ENCODE results near the gene ROR2.
"Not testable (repeated sequence)": the region's sequence is repeated elsewhere in the genome, so short reads cannot be mapped to it uniquely, and the experiment has no call there.

ROR2 gene

DNA sequence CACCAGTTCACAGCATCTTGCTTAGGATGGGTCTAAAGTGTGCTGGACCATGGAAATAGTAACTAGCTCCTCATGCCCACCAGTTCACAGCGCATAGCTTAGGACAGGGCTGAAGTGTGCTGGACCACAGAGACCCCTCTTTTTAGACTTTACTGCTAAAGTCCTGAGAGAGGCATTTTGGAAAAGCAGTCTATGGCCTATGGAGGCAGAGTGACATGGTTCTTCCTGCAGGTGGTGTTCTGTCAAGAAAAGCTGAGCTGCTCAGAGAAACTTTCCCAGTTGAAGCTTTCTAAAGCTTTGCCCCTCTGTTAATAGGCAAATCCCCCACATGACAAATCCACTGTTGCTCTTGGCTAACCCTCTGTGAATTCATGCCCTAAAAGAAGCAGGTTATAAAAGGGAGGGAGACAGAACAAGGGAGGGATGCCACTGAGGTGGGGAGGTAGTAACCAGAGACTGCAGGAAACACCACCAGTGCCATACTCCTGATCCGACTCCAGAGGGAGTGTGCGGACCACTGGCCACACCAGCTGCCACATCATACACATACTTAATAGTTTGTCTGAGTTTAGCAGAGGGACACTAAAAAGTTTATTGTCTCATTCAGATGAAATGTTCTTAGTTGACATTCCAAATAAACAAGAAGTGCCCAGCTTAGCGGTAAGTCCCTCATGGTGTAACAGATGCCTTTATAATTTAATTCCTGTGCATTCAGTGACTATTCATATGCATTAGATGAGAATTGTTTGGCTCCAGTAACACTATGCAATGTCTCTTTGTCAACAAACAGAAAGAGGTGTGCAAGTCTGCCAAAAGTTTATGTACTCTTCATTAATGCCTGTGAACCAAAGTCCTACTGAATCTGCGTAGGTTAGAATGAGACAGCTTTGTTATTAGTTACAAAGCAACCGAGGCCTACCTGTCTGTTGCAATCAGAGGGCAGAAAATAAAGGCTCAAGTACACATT lies 290.2 kb downstream of the ROR2 start:
- DNase-seq, result no peak

DNA sequence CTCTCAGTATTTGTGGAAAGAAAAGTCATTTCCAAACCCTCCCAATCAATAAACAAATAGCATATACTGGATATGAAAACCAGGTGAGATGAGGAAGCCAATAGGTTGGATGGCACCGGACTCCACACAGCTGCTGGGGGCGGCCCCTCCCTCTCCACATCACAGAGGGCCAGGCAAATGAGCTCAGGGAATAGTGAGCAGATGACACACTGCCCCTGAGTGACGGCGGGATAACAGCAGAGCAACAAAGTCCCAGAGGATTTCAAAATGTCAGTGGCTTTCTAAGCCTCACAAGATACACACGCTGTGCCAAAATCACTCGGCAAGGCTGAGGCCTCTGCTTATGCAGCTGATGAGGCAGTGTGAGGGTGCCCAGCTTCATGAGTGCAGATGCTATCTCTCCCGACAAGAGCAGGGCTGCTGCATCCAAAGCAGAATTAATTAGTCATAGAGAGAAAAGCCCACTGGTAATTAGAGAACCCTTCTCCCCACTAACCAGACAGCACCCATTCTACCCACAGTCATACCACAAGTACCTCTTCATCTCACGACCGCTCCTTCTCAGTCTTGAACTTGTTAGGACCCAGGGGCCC lies 291.4 kb downstream of the ROR2 start:
- no peak for DNase-seq

GRCh38 chr9:91657501-91657900 lies 292.5 kb downstream of the ROR2 start:
- DNase-seq, result no peak

DNA sequence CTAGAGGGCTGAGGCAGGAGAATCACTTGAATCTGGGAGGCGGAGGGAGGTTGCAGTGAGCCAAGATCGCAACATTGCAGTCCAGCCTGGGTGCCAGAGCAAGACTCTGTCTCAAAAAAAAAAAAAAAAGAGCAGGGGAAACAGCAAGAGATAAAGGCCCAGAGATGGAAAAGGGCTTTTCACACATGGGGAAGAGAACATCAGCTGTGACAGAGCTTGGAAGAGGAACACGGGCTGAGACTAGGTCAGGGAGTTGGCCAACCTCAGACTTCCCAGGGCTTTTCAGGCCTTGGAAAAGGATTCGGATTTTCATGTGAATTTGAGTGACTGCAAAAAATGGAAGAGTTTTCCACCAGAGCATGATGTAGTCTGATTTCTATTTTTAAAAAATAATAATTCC lies 294.4 kb downstream of the ROR2 start:
- no peak for DNase-seq

DNA sequence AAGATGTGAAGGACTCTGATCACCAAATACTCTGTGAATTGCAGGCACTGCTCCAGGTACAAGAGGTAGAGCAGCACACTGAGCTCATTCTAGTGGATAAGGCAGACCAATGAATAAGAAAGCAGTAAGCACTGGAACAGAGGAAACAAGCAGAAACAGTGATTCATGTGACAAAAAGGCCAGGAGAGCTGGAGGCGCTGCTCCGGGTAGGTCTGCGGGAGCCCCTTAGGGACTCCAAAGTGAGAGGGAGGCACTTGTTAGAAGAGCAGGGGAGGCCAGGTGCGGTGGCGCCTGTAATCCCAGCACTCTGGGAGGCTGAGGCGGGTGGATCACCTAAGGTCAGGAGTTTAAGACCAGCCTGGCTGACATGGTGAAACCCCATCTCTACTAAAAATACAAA lies 294.8 kb downstream of the ROR2 start:
- DNase-seq, result no peak

- DNase-seq, result no peak
These were observed 295.5 kb downstream of the ROR2 start for GRCh38 chr9:91654527-91654926.

DNA sequence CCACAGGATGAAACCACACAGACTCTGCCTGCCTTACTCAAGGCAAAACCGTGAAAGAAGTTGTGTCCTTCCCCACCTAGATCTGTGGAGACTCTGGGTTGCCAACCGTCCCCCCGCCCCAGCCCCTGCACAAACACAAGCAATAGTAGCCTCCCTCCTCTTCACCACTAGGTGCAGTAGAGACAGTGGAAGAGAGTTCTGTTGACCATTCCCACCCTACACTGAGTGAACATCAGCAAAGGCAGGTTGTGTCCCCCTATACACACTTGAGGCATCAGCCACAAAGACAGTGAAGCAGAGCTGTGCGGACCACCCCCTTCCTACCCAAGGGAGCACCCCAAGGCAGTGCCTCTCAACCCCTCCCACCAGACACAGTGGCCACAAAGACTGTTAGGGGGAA lies 302.7 kb downstream of the ROR2 start:
- no peak for DNase-seq

DNA sequence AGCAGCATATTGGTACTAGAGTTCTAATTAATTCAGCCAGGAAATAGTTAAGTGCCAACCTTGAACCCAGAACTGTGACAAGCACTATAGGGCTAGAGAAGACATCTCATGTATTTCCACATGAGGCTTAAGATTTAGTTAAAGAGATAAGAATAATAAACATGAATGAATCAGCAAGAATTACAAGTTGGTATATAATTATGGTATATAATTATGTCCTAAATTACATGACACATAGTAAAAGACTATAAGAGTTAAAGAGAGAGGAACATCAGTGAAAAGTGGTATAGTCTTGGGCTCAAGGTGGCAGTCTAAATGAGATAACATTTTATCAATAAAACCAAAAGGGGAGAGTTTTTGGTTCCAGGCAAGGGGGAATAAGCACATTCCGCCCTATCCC lies 303.3 kb downstream of the ROR2 start:
- DNase-seq, result no peak

GRCh38 chr9:91644433-91644832 lies 305.6 kb downstream of the ROR2 start:
- DNase-seq, result no peak

DNA sequence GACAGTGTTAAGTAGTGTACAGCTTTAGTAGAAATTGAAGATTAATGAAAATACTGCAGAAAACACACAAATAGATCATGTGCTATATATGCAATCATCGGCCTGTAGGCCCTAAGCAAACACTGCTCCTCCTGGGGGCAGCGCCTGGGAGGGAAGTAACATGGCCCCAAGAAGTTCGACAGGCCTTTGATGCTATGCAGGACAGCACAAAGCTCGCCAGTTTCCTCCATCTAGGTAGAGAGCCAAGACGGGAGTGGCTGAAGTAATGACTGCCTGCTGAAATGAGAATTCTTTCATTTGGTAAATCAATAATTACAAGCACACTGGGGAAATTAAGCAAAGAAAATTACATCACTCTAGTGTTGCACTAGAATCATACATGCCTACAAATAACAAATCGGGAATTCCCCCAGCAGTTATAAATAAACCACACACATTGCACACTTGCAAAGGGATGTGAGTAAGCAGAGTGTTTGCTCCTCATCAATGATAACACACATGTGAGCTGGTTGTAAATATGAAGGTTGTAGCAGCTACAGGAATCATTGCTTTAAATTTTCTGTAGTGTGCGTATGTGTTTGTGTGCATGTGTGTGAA lies 306.4 kb downstream of the ROR2 start:
- no peak for DNase-seq

DNA sequence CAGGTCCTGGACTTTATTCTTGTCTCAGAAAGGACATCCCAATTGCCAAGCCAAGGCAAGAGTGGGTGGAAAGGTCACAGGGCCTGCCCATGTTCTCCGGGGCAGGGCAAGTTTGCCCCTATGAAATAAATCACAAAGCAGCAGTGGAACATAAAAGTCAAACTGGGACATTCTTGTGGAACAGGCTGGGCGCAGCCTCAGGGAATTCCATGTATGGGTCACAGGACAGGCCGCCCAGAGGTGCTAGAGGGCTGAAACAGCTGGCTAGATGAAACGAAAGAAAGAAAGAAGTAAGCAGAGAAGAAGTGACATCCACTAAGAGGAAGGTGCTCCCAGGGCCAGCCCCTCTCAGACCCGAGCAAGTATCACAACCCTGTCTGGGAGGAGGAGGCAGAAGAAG lies 307.3 kb downstream of the ROR2 start:
- DNase-seq, result no peak

DNA sequence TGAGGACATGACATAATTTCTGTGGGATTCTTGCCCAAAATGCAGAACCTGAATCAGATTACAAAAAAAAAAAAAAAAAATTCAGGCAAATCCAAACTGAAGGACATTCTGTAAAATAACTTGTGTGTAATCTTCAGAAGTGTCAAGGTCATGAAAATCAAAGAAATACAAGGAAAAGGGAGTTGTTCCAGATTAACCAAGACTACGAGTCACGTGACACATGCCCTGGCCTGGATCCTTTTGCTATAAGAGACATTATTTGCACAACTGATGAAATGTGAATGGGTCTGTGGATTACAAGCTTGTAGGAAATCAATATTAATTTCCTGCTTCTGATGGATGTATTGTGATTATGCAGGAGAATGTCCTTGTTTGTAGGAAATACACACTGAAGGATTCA lies 309.6 kb downstream of the ROR2 start:
- no peak for DNase-seq

DNA sequence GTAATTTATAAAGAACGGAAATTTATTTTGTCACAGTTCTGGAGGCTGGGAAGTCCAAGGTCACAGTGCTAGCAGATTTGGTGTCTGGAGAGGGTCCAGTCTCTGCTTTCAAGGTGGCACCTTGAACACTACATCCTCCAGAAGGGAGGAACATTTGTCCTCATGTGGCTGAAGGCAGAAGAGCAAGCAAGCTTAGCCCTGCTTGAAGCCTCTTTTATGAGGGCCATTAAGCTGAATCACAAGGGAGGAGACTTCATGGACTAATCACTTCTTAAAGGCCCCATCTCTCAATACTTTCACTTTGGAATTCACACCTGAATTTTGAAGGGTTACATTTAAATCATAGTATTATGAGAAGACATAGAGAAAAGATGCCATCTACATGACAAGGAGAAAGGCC lies 311.0 kb downstream of the ROR2 start:
- no peak for DNase-seq

- not testable (repeated sequence) for DNase-seq
These were observed 315.2 kb downstream of the ROR2 start for GRCh38 chr9:91634832-91635231.

DNA sequence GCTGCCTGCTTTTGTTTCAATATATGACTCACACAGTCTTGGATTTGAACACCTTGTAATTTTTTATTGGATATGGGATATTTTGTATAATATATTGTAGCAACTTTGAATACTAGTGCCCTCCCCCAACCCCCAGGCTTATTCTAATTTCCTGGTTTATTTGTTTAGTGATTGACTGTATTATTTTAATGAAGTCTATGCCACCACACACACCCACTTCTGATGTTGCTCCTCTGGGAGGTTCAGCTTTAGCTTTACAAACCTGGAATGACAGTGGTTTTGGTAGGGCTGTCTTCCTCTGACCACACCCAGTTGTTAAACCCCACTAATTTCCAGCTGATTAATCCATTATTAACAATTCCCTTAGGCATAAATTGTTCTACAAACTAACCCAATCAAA lies 320.3 kb downstream of the ROR2 start:
- no peak for DNase-seq

DNA sequence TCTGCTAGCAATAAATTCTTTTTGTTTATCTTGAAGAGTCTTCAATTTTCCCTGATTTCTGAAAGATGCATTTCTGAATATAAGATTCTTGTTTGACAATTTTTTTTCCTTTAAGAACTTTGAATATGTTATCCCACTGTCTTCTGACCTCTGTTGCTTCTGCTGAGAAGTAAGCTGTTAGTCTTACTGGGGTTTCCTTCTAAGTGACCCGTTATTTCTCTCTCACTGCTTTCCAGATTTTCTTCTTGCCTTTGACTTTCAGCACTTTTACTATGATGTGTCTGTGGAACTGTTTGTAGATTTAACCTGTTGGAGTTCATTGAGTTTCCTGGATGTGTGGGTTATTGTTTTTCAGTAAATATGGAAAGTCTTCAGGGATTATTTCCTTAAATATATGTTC lies 321.1 kb downstream of the ROR2 start:
- DNase-seq, result no peak

- no peak for DNase-seq
These were observed 324.7 kb downstream of the ROR2 start for GRCh38 chr9:91625331-91625730.

DNA sequence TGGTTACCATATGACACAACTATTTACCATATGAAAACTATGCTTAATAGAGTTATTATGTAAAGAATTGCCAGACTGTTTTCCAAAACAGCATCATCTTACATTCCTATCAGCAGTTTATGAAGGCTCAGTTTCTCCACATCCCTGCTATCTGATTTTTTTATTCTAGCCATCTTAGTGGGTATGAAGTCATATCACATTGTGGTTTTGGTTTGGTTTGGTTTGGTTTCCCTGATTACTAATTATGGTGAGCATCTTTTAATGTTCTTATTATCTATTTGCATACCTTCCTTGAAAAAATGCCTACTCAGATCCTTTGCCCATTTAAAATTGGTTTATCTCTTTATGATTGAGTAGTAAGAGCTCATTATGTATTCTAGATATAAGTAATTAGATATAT lies 327.0 kb downstream of the ROR2 start:
- DNase-seq, result no peak

GRCh38 chr9:91622121-91622520 lies 327.9 kb downstream of the ROR2 start:
- not testable (repeated sequence) for DNase-seq

- not testable (repeated sequence) for DNase-seq
These were observed 336.0 kb downstream of the ROR2 start for GRCh38 chr9:91614044-91614443.

- DNase-seq, result no peak
These were observed 338.4 kb downstream of the ROR2 start for GRCh38 chr9:91611582-91611981.

GRCh38 chr9:91606255-91606995 lies 343.6 kb downstream of the ROR2 start:
- no peak for DNase-seq

DNA sequence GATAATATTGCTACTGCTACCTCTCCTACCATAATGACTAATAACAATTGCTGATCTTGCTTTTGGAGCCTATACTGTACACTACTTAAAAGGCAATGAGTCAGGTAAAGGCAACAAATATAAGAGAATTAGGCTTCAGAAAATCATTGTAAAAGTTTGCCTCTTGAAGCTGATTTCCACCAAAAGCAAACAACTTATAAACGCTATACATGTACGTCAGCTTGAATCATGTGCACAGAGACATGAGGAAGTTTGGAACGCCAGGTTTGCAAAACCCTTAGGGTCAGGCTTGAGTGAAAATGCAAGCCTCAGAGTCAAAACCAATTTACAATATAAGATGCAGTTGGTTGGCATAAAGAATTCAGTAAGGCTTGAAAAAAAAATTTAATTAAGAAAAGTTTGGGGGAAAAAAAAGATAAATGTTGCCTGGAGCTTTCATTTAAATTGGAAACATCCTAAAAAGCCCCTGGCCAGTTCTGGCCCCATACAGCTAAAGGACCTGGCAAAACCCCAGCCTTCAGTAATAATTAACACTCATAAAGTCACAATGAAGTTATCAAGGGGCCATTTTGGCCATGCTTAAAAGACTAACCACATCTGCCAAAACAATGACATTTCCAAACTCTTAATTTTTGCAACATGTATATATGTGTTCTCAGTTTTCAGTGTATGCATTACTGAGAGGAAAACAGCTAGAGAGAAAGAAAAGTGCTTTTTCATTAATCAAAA lies 345.4 kb downstream of the ROR2 start:
- DNase-seq, result no peak

All from GDM1 (cell line).